Esophagus squamous epithelium (tissue), 5 donors: ENCODE results near the gene ZRANB3. TPM values are rescaled to one million over a fixed set of nuclear protein-coding genes. Genes with fewer than 3 reads are reported as not detected.
"Not testable (repeated sequence)": the region's sequence is repeated elsewhere in the genome, so short reads cannot be mapped to it uniquely, and the experiment has no call there.

ENCODE experiments used
- DNase-seq: peaks from one replicate; lab custom pipeline; 2025; lab: John Stamatoyannopoulos, UW
- H3K27ac ChIP-seq, 4 donors: fragments of 200-600 bp; sonication (generic); one replicate each; pipeline ENCODE4 v1.5.1; 2016 to 2019; ENCODE audit warnings: mild to moderate bottlenecking in 1 of 4
- H3K27me3 ChIP-seq, 4 donors: fragments of 200-600 bp; sonication (generic); 1 replicate in 3 of 4; 2 replicates in 1 of 4; pipeline versions ENCODE4 v1.5.1 to v1.6.0; 2017 to 2021; ENCODE audit warnings: antibody characterized with exemption in 1 of 4
- H3K36me3 ChIP-seq, 3 donors: fragments of 200-600 bp; sonication (generic); one replicate each; pipeline ENCODE4 v1.5.1; 2016 to 2019
- H3K4me1 ChIP-seq, 3 donors: fragments of 200-600 bp; sonication (generic); one replicate each; pipeline ENCODE4 v1.5.1; 2017 to 2019
- H3K4me3 ChIP-seq, 4 donors: fragments of 200-600 bp; sonication (generic); 1 replicate in 3 of 4; 2 replicates in 1 of 4; pipeline ENCODE4 v1.5.1; 2016 to 2019; ENCODE audit warnings: mild to moderate bottlenecking in 2 of 4, moderate library complexity in 1 of 4
- H3K9me3 ChIP-seq, 3 donors: fragments of 200-600 bp; sonication (generic); one replicate each; pipeline ENCODE4 v1.5.1; 2016 to 2019
- CTCF ChIP-seq, 6 experiments: fragments of 450-650 bp in 4 of 6; fragments of 200-600 bp in 2 of 6; sonication (generic) in 2 of 6; IDR thresholded peaks; one replicate each; pipeline ENCODE4 v1.5.1; 2016 to 2019; ENCODE audit warnings: antibody characterized with exemption in 6 of 6, mild to moderate bottlenecking in 4 of 6, moderate library complexity in 4 of 6
- POLR2A ChIP-seq, 4 donors: fragments of 450-650 bp; IDR thresholded peaks; one replicate each; pipeline ENCODE4 v1.6.1; 2017; ENCODE audit warnings: antibody characterized with exemption in 4 of 4, mild to moderate bottlenecking in 4 of 4, moderate library complexity in 3 of 4
- WGBS, 2 donors: methylation state at CpG; one replicate each; pipeline ENCODE4 v1.1.5; 2018; 5-methylcytosine and 5-hydroxymethylcytosine counted together
- intact Hi-C: fragments of 100-400 bp; cut with DNase I; formaldehyde crosslinking; loops from one replicate; pipeline ENCODE4 v1.15.0; 2022
- total RNA-seq, 4 donors: library from RNA; depleted of rRNA; stranded (reverse); fragments of >200 nt; gene quantifications; one replicate each; pipeline ENCODE4 v1.1.0, GENCODE V29; 2016
- donor health status: DM: yes; HTN: yes; CAD: no.

Gene ZRANB3
- total RNA-seq, 4 donors from 2014 or later: 0.61 to 4.5 (median 3.5) TPM

DNA sequence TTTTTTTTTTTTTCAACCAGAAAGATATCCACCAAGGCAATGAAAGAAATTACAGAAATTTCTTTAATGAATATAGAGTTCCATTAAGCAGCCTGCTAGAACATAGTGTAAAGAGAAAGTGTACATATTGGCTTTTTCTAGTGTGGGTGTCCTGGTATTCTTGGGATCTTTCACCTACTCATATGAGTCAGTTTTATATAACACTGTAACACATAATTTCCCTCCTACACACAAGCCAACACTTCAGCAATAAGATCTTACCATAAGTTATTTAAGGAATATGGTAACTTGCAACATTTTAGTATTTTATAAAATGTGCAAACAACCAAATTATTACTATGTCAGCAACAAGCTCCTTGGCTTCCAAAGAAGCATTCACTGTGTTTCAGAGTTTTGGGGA, 59.9 kb downstream of the ZRANB3 start:
- H3K36me3 ChIP-seq: no peaks in the 10 kb centered on the region
- H3K27ac ChIP-seq: no peak overlapping the region
- H3K4me3 ChIP-seq: no peak overlapping the region
- TF ChIP-seq CTCF (IDR thresholded peaks at IDR 0.05) (no peak), POLR2A (IDR thresholded peaks at IDR 0.05) (no peak)
- no peaks in the 10 kb centered on the region for H3K4me1 ChIP-seq
- no peaks in the 10 kb centered on the region for H3K9me3 ChIP-seq
- DNase-seq: no peak
- no peaks in the 10 kb centered on the region for H3K27me3 ChIP-seq
- intact Hi-C loops: no loop called here

- no peak for DNase-seq
- intact Hi-C loops: no loop called here
- no peak overlapping the region for H3K4me3 ChIP-seq
- H3K4me1 ChIP-seq: no peaks in the 10 kb centered on the region
- H3K27me3 ChIP-seq: no peaks in the 10 kb centered on the region
- no peak overlapping the region for H3K27ac ChIP-seq
- no peaks in the 10 kb centered on the region for H3K36me3 ChIP-seq
- H3K9me3 ChIP-seq: peaks cover 0 to 34% (median 14%) of the 10 kb centered on the region in 3 donors
- TF ChIP-seq POLR2A (IDR thresholded peaks at IDR 0.05): no peak
- TF ChIP-seq CTCF (IDR thresholded peaks at IDR 0.05): no peak
Measured at GRCh38 chr2:135457279-135457678, 73.7 kb downstream of the ZRANB3 start.

DNA sequence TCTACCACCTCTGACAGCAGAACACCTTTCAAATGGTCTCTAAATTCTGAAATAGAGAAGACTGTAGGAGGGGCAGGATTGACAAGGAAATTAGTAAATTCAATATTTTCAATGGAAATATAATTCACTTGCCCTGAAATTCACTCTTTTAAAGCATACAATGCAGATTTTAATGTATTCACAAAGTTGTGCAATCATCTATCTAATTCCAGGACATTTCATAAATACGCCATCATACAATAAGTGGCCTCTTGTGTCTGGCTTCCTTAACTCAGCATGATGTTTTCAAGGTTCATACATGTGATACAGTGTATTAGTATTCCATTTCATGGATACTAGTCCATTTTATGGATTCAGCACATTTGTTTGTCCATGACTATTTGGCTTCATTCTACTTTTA, 74.2 kb downstream of the ZRANB3 start:
- DNase-seq: no peak
- no peak overlapping the region for H3K4me3 ChIP-seq
- no peaks in the 10 kb centered on the region for H3K36me3 ChIP-seq
- no peaks in the 10 kb centered on the region for H3K4me1 ChIP-seq
- no peak for TF ChIP-seq CTCF (IDR thresholded peaks at IDR 0.05)
- TF ChIP-seq POLR2A (IDR thresholded peaks at IDR 0.05): no peak
- 88 to 100% methylated on average over 1 of the region's 1 CpG for WGBS, 2 donors
- H3K9me3 ChIP-seq: peaks cover 0 to 34% (median 14%) of the 10 kb centered on the region in 3 donors
- H3K27me3 ChIP-seq: no peaks in the 10 kb centered on the region
- intact Hi-C loops: no loop called here
- no peak overlapping the region for H3K27ac ChIP-seq

DNA sequence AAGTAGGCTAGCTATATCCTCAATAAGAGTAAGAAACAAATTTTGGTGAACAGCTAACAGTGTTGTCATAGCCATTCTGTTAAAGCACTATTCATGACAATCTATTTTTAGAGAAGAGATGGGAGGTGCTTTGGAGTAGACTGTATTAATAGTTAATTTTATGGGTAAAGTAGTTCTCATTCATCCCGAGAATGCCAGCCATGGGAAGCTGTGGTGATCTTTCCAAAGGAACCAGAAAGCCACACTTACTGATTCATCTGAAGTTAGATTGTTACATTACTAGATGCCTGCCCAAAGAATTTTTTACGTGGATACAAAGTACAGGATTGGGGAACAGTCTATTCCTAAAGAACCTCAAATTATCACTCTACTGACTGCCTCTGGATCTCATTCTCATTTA, 74.6 kb downstream of the ZRANB3 start:
- Histone ChIP-seq H3K4me1 (no peaks in the 10 kb centered on the region), H3K27me3 (no peaks in the 10 kb centered on the region), H3K36me3 (no peaks in the 10 kb centered on the region), H3K4me3 (no peak overlapping the region), H3K27ac (no peak overlapping the region), H3K9me3 (peaks cover 0 to 34% (median 14%) of the 10 kb centered on the region in 3 donors)
- intact Hi-C loops: no loop called here
- DNase-seq: no peak
- 95 to 97% methylated on average over 2 of the region's 2 CpGs for WGBS, 2 donors
- TF ChIP-seq POLR2A (IDR thresholded peaks at IDR 0.05) (no peak), CTCF (IDR thresholded peaks at IDR 0.05) (no peak)

DNA sequence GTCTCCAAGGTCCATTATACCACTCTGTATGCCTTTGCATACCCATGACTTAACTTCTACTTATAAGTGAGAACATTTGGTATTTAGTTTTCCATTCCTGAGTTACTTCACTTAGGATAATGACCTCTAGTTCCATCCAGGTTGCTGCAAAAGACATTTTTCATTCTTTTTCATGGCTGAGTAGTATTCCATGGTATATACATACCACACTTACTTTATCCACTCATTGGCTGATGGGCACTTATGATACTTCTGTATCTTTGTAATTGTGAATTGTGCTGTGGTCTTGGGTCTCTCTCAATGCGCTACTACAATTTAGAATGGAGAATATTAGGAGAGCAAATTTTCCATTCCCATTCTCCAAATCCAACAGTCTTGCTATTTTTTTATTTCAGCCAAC, 76.4 kb downstream of the ZRANB3 start:
- H3K27ac ChIP-seq: no peak overlapping the region
- H3K36me3 ChIP-seq: no peaks in the 10 kb centered on the region
- intact Hi-C loops: no loop called here
- no peak for DNase-seq
- H3K4me1 ChIP-seq: no peaks in the 10 kb centered on the region
- no peaks in the 10 kb centered on the region for H3K27me3 ChIP-seq
- H3K9me3 ChIP-seq: peaks cover 0 to 34% (median 14%) of the 10 kb centered on the region in 3 donors
- 92% methylated on average over 1 of the region's 1 CpG for WGBS, 2 donors
- no peak for TF ChIP-seq CTCF (IDR thresholded peaks at IDR 0.05)
- no peak for TF ChIP-seq POLR2A (IDR thresholded peaks at IDR 0.05)
- H3K4me3 ChIP-seq: no peak overlapping the region

GRCh38 chr2:135453027-135453426, 78.0 kb downstream of the ZRANB3 start:
- H3K4me3 ChIP-seq, H3K4me1 ChIP-seq, DNase-seq, H3K27me3 ChIP-seq, H3K27ac ChIP-seq, H3K36me3 ChIP-seq, intact Hi-C loops: not testable (repeated sequence)
- H3K9me3 ChIP-seq: peaks cover 0 to 34% (median 14%) of the 10 kb centered on the region in 3 donors
- 100% methylated on average over 1 of the region's 1 CpG; no CpG with 5 or more reads in 1 of the 2 donors for WGBS, 2 donors
